Activated T-cell treated with anti-CD3 and anti-CD28 coated beads, Interleukin-2, amount 50 U/mL, for 48 hours (primary cell): Measurements from ENCODE around the gene B4GALT3.

Experiments used
- DNase-seq, 2 experiments: peaks; one replicate each; pipeline ENCODE4 v3.0.0-alpha.2; 2020

Gene B4GALT3

DNA sequence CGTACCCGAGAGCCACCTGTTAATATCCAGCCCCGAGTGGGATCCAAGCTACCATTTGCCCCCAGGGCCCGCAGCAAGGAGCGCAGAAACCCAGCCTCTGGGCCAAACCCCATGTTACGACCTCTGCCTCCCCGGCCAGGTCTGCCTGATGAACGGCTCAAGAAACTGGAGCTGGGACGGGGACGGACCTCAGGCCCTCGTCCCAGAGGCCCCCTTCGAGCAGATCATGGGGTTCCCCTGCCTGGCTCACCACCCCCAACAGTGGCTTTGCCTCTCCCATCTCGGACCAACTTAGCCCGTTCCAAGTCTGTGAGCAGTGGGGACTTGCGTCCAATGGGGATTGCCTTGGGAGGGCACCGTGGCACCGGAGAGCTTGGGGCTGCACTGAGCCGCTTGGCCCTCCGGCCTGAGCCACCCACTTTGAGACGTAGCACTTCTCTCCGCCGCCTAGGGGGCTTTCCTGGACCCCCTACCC lies 16.6 kb downstream of the B4GALT3 start:
- DNase-seq: no peak

- DNase-seq: no peak
Observed at GRCh38 chr1:161159913-161160243, 17.4 kb downstream of the B4GALT3 start.

GRCh38 chr1:161159087-161159912 lies 18.0 kb downstream of the B4GALT3 start, which contains the start of gene USP21:
TSS of gene USP21 (plus strand) at chr1:161159500. CDS start at chr1:161160641, 1,141 bp downstream.
- DNase-seq: peak; percentile 95

DNA sequence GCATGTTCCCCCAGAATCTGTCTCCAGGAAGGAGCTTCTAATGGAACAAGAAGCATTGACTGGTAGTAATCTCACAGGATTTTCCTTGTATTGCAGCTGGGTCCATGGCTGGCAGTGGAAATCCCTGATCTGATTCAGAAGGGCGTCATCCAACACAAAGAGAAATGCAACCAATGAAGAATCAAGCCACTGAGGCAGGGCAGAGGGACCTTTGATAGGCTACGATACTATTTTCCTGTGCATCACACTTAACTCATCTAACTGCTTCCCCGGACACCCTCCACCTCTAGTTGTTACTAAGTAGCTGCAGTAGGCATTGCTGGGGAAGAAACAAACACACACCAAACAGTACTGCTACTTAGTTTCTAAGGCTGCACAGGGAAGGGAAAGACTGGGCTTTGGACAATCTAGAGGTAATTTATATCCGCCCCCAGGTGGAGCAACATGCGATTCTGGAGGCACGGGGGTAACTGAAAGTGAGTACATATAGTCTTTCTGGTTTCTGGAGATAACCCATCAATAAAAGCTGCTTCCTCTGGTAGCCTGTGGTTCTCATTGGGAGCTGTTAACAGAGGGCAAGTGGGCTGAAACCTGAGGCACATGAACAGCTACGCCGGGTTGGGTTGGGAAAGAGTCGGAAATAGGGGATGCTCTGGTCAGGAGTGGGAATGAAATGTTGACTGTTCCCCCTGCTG lies 18.8 kb downstream of the B4GALT3 start:
- no peak for DNase-seq

DNA sequence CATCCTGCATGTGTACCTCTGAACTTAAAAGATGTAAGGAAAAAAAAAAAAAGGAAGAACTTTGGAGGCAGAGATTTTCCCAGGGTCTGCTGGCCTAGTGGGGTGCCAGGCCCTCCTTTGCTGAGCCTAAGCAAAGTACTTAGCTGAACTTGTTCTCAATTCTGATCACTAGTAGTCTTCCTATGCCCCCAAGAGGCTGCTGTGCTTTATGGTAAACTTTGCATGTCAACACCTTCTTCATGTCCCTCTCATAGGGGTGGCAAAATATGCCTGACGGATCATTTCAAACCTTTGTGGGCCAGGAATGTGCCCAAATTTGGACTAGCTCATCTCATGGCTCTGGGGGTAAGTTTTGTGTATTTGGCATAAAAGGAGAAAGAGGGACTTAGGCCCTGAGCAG lies 19.4 kb downstream of the B4GALT3 start:
- no peak for DNase-seq

DNA sequence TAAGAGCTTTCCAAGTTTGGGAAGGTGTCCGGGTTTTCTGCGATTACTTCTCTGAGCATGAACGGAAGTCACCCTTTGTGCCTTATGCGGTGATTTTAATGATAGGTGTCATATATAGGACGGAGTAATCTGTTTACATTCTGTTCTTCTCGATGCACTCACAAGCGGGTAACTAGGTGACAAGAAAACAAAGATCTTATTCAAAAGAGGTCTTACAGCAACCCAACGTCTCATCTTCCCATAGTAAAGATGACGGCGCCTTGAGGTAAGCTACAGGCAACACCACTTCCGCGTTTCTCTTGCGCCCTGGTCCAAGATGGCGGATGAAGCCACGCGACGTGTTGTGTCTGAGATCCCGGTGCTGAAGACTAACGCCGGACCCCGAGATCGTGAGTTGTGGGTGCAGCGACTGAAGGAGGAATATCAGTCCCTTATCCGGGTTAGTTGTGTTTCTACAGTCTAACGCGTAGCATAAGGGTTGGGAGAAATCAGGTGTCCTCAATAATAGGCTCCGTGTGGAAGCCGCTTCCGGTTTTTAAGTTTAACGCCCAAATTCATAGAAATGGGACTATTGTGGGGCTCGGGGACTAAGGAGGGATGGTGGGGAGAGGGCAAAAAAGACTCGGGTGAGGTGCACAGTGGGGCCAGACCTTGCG lies 23.5 kb downstream of the B4GALT3 start, which contains the start of gene UFC1:
UFC1 (plus strand) TSS at position 297 of the 656 bp plus-strand sequence; CDS start at position 317, 20 bp downstream.
- DNase-seq: peak; percentile 85 to 86

GRCh38 chr1:161153176-161153575 lies 24.1 kb downstream of the B4GALT3 start:
- no peak for DNase-seq

- no peak for DNase-seq
Observed at GRCh38 chr1:161145832-161146231, 31.5 kb downstream of the B4GALT3 start.

DNA sequence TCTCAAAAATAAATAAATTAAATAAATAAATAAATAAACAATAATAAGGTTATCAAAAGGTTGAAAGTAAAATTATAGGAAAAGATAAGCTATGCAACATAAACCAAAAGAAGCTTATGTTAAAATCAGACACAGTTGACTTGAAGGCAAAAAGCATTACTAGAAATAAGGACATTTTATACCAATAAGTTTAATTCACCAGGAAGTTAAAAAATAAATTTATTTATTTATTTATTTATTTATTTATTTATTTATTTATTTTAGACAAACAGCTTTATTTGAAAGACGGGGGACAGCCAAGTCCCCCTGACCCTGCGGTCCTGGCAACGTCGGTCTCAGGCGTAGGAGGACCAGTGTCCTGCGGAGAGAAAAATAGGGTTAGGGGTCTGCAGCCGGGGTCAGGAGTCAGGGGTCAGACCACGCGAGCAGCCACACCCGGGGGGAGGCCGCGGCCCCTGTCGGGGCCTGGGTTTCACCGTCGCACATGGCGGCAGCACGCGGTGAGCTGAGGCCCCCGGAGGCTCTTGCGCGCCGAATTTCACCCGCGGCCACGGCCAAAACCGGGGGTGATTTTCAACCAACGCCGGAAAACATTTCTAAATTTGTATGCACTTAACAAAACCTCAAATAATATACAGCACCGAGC lies 36.4 kb downstream of the B4GALT3 start:
- DNase-seq: no peak

DNA sequence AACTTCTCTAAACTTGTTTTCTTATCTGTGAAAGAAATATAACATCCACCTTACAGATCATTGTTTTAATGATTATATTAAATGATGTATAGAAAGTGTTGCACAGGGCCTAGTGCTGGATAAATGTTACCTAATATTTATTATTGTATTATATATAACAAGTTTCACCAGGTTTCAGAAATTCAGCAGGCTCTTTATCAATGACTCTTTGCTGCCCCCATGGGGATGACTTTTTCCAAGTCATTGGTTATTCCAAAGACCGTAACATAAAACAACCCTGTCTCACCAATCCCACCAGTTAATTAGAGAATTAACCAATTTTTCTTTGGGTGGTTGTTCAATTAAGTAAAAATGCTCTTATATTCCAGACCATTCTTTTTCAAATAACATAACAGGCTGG lies 37.5 kb downstream of the B4GALT3 start:
- DNase-seq: no peak

DNA sequence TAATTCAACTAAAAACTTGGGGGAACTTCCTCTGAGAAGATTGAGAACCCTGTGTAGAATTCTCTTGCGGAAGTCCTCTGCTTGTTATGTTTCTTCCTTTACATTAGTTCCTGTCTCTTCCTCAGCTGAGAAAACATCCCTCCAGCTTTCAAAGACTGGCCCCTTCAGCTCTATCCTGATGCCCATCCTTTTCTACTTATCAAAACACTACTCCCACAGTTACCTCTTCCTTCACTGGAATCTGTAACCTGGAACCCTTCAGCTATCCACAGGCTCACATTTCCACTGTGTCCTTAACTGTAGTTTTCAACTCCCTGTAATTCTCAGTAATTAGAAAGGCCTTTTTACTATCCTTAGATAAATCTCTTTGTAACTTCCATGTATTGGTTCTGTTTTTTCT lies 38.9 kb downstream of the B4GALT3 start:
- no peak for DNase-seq

- no peak for DNase-seq
Observed at GRCh38 chr1:161137881-161138280, 39.4 kb downstream of the B4GALT3 start.

GRCh38 chr1:161133220-161133740 lies 44.0 kb downstream of the B4GALT3 start:
- no peak for DNase-seq

GRCh38 chr1:161132410-161133219 lies 44.7 kb downstream of the B4GALT3 start, which contains the start of gene DEDD:
TSS of gene DEDD (minus strand) at chr1:161132667. CDS start at chr1:161124462, 8,205 bp downstream.
- peak; percentile 91 to 93 for DNase-seq

GRCh38 chr1:161131523-161132409 lies 45.5 kb downstream of the B4GALT3 start:
- DNase-seq: no peak

GRCh38 chr1:161130266-161130665 lies 47.0 kb downstream of the B4GALT3 start:
- no peak for DNase-seq

DNA sequence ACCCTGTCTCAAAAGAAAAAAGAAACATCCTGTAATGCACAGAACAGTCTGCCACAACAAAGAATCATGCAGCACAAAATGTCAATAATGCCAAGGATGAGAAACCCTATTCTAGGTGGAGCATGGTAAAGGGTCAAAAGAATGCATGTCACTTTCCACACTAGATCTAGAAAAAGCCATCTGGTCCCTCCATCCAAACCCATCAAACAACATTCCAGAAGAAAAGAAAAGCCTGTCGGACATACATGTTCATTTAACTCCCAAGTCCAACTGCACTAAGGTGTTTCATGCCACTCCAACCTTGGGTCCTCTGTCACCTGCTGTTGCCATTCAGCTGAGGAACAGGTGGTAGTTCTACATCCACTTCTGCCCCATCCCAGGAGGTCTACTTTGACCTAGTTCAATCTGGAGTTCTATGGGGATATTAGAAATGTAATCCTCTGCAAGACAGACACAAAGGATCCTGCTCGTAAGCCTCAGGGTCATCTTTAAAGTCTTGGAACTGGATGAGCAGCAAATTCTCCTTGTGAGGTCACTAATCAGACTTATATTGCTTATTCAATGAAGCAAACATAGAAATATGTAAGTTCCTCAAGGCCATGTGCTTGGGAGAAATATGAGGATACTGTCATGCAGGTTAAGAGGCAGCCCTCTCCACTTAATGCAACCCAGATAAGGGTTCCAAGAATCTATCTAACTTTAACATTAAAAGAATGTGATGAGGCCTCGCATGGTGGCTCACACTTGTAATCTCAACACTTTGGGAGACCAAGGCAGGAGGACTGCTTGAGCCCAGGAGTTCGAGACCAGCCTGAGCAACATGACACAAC lies 48.5 kb downstream of the B4GALT3 start:
- DNase-seq: no peak

- no peak for DNase-seq
Observed at GRCh38 chr1:161127649-161128048, 49.7 kb downstream of the B4GALT3 start.

DNA sequence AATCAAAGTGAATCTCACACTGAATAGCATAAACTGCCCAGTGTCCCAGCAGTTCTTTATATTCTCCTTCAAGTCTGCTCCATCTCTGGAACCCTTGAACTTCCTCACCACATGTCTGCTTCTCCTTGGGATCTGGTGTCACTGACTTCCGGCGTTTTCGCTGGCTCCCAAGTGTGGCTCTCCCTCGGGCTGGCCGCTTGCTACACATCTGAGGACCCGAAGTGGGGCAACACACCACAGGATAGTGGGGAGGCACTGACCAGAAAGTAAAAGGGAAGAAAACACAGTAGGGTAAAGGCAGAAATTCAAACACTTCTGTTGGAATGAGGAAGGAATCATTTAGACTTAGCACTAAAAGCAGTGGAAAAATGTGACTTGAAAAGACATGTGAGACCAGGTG lies 54.3 kb downstream of the B4GALT3 start:
- no peak for DNase-seq

GRCh38 chr1:161121834-161122233 lies 55.5 kb downstream of the B4GALT3 start:
- DNase-seq: no peak
